CD4-positive, alpha-beta T cell treated with Interleukin-17A for 1 hour (primary cell): ENCODE results near the gene AKAP11.

Experiments
- DNase-seq: peaks from one replicate; pipeline ENCODE4 v3.0.0-alpha.2; 2020

Gene AKAP11

GRCh38 chr13:42272804-42273175 lies 838 bp downstream of the AKAP11 start:
- DNase-seq, result no peak

- DNase-seq, result no peak
These were observed 2.6 kb downstream of the AKAP11 start for GRCh38 chr13:42274386-42275097.

GRCh38 chr13:42275098-42275471 lies 3.1 kb downstream of the AKAP11 start:
- DNase-seq, result no peak

- DNase-seq, result no peak
These were observed 3.6 kb downstream of the AKAP11 start for GRCh38 chr13:42275506-42275905.

GRCh38 chr13:42276683-42277082 lies 4.7 kb downstream of the AKAP11 start:
- DNase-seq, result no peak

- no peak for DNase-seq
These were observed 5.8 kb downstream of the AKAP11 start for GRCh38 chr13:42277618-42278276.

GRCh38 chr13:42279080-42279479 lies 7.1 kb downstream of the AKAP11 start:
- peak; percentile 35 for DNase-seq

- no peak for DNase-seq
These were observed 8.0 kb downstream of the AKAP11 start for GRCh38 chr13:42279986-42280385.

GRCh38 chr13:42280537-42280936 lies 8.6 kb downstream of the AKAP11 start:
- no peak for DNase-seq

GRCh38 chr13:42283574-42283973 lies 11.6 kb downstream of the AKAP11 start:
- DNase-seq, result no peak

GRCh38 chr13:42284068-42284467 lies 12.1 kb downstream of the AKAP11 start:
- DNase-seq, result no peak

GRCh38 chr13:42298392-42298791 lies 26.4 kb downstream of the AKAP11 start:
- DNase-seq, result no peak

GRCh38 chr13:42305503-42305902 lies 33.6 kb downstream of the AKAP11 start:
- DNase-seq, result no peak

- DNase-seq, result no peak
These were observed 35.5 kb downstream of the AKAP11 start for GRCh38 chr13:42307461-42307860.

GRCh38 chr13:42312817-42313431 lies 41.0 kb downstream of the AKAP11 start:
- no peak for DNase-seq

GRCh38 chr13:42318570-42318969 lies 46.6 kb downstream of the AKAP11 start:
- DNase-seq, result no peak

- no peak for DNase-seq
These were observed 48.4 kb downstream of the AKAP11 start for GRCh38 chr13:42320375-42320787.

GRCh38 chr13:42322806-42323205 lies 50.9 kb downstream of the AKAP11 start:
- no peak for DNase-seq

- DNase-seq, result no peak
These were observed 52.8 kb downstream of the AKAP11 start for GRCh38 chr13:42324704-42325103.

GRCh38 chr13:42327725-42328124 lies 55.8 kb downstream of the AKAP11 start:
- DNase-seq, result no peak

GRCh38 chr13:42328672-42329071 lies 56.7 kb downstream of the AKAP11 start:
- peak; percentile 38 for DNase-seq

- no peak for DNase-seq
These were observed 57.3 kb downstream of the AKAP11 start for GRCh38 chr13:42329239-42329638.

GRCh38 chr13:42331009-42331408 lies 59.1 kb downstream of the AKAP11 start:
- DNase-seq, result no peak

GRCh38 chr13:42333613-42334328 lies 61.8 kb downstream of the AKAP11 start:
- peak; percentile 46 for DNase-seq
